Coronary artery (tissue), 2 donors: Measurements from ENCODE around the gene SLC24A3.

ENCODE experiments used
- DNase-seq: peaks from one replicate; pipeline ENCODE4 v3.0.0-alpha.2; 2017; ENCODE audit warnings: low spot score
- H3K27ac ChIP-seq, 2 donors: fragments of 200-600 bp; sonication (generic); one replicate each; pipeline ENCODE4 v1.5.1; 2016 to 2019
- H3K4me3 ChIP-seq: fragments of 200-600 bp; sonication (generic); 2 replicates; pipeline ENCODE4 v1.5.1; 2016; ENCODE audit warnings: mild to moderate bottlenecking, moderate library complexity
- CTCF ChIP-seq: fragments of 200-600 bp; sonication (generic); IDR thresholded peaks from one replicate; pipeline ENCODE4 v1.5.1; 2019; ENCODE audit warnings: antibody characterized with exemption

The SLC24A3 gene

GRCh38 chr20:19465536-19465935 is 253.1 kb downstream of the SLC24A3 start:
- no peak for DNase-seq
- Histone ChIP-seq H3K27ac (no peak overlapping the region), H3K4me3 (no peak overlapping the region)
- TF ChIP-seq CTCF, result no peak

- no peak for TF ChIP-seq CTCF
- Histone ChIP-seq H3K4me3 (no peak overlapping the region), H3K27ac (no peak overlapping the region)
- no peak for DNase-seq
Observed at GRCh38 chr20:19466206-19466928, 253.9 kb downstream of the SLC24A3 start.

GRCh38 chr20:19473216-19473921 is 260.9 kb downstream of the SLC24A3 start:
- no peak for DNase-seq
- H3K27ac ChIP-seq, result no peak overlapping the region
- no peak overlapping the region for H3K4me3 ChIP-seq
- TF ChIP-seq CTCF, result no peak

- DNase-seq, result no peak
Observed at GRCh38 chr20:19473922-19474286, 261.5 kb downstream of the SLC24A3 start.

GRCh38 chr20:19478320-19478895 is 266.0 kb downstream of the SLC24A3 start:
- H3K4me3 ChIP-seq, result no peak overlapping the region
- no peak for TF ChIP-seq CTCF
- no peak overlapping the region for H3K27ac ChIP-seq
- no peak for DNase-seq

More at GRCh38 chr20:19473922-19474286, 261.5 kb downstream of the SLC24A3 start:
- Histone ChIP-seq H3K4me3 (no peak overlapping the region), H3K27ac (no peak overlapping the region)
- no peak for TF ChIP-seq CTCF

- Histone ChIP-seq H3K27ac (peak overlapping the region in 1 of 2 donors; percentile 9), H3K4me3 (no peak overlapping the region)
- DNase-seq, result no peak
- TF ChIP-seq CTCF, result no peak
Observed at GRCh38 chr20:19482726-19483125, 270.3 kb downstream of the SLC24A3 start.

- H3K4me3 ChIP-seq, result no peak overlapping the region
- peak overlapping the region in 1 of 2 donors; percentile 9 for H3K27ac ChIP-seq
- TF ChIP-seq CTCF, result no peak
- no peak for DNase-seq
Observed at GRCh38 chr20:19483309-19483708, 270.9 kb downstream of the SLC24A3 start.
